ENCODE data around the gene RPS26. TPM values are rescaled to one million over a fixed set of nuclear protein-coding genes. Genes with fewer than 3 reads are reported as not detected.

Gene RPS26
- total and polyA plus RNA-seq, 2 of the 13 experiments (the other 11 are each of a cell fraction or from before 2014, with no cell fraction given), result 150 to 421 TPM

DNA sequence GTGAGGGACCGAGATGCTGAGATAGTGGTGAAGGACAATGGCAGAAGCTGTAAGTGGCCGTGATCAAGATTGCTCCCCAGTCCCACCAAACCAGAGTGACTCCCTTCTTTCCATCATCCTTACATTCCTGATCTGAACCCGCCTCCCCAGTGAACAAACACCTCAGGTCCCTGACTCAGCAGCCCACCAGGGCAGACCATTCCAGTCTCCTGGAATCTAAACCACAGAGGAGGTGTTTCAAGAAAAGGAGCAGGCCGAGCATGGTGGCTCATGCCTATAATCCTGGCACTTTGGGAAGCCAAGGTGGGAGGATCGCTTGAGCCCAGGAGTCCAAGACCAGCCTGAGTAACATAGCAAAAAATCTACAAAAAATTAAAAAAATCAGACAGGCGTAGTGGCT lies 44.9 kb downstream of the RPS26 start:
- peaks cover 51% of the 10 kb centered on the region for H3K4me1 ChIP-seq (ENCODE audit: insufficient read depth, low read length)
- H3K27ac ChIP-seq (ENCODE audit: extremely low read length, insufficient read depth, low read length), result no peak overlapping the region
- H3K4me3 ChIP-seq (replicated peaks in 1 of 3; ENCODE audit: insufficient read depth in 1 of 3, low read depth in 2 of 3, low read length in 3 of 3), result no peak overlapping the region
- no peaks in the 10 kb centered on the region for H3K27me3 ChIP-seq (ENCODE audit: control insufficient read depth in 1 of 2, insufficient read depth in 2 of 2, low read length in 2 of 2)
- in situ Hi-C loops (cut with HindIII; ENCODE audit: extremely low pct_ligation_motif_present, low pct_unique_long_range_greater_than_20kb), result no loop called here
- no peak overlapping the region for H3K4me2 ChIP-seq (ENCODE audit: low read depth, low read length)
- peaks cover 29 to 64% of the 10 kb centered on the region in 2 experiments for H3K36me3 ChIP-seq (replicated peaks in 1 of 2; ENCODE audit: control insufficient read depth in 1 of 2, insufficient read depth in 2 of 2, low read length in 2 of 2)
- CTCF ChIA-PET (ENCODE audit: low intra/inter-chr PET ratio, low total read pairs), result no interaction called here
- no peaks in the 10 kb centered on the region for H3K9me3 ChIP-seq (ENCODE audit: low read length)
- POLR2A ChIA-PET, result interaction anchor here (0.7 to 10.2 kb wide), 3 partner anchors 8 to 32 kb away, joined by 3 to 279 read pairs (median 4); partner anchors contain the start of genes PA2G4 and ZC3H10
- intact Hi-C loops (cut with micrococcal nuclease; ENCODE audit: unreplicated experiment), result no loop called here
- FAIRE-seq (no peak), ATAC-seq (no peak), DNase-seq (ENCODE audit: low spot score) (no peak)
- WGBS (ENCODE audit: low lambda C conversion rate), result 96% methylated on average over 6 of the region's 6 CpGs
- peaks cover 29% of the 10 kb centered on the region for H3K79me2 ChIP-seq (ENCODE audit: insufficient read depth, low read length)
- H4K20me1 ChIP-seq (ENCODE audit: insufficient read depth, low read length), result peaks cover 16% of the 10 kb centered on the region
- no peak overlapping the region for H3K9ac ChIP-seq (ENCODE audit: insufficient read depth, low read depth, low read length)
- H2AFZ ChIP-seq (ENCODE audit: low read length), result no peak overlapping the region
- no TSS peak for BruUV-seq (replicated peaks)
- TF ChIP-seq NFE2L1 (CRISPR knock-in tag; IDR thresholded peaks at IDR 0.05; ENCODE audit: borderline replicate concordance) (no peak), MAF1 (CRISPR knock-in tag; IDR thresholded peaks at IDR 0.05; ENCODE audit: borderline replicate concordance) (no peak), ZFAT (CRISPR knock-in tag; conservative IDR thresholded peaks at IDR 0.05) (no peak), ZNF780A (CRISPR knock-in tag; IDR thresholded peaks at IDR 0.05) (no peak), ZFP62 (CRISPR knock-in tag; IDR thresholded peaks at IDR 0.05) (no peak), SRSF4 (IDR thresholded peaks at IDR 0.05; ENCODE audit: low read depth, low read length, poor library complexity, severe bottlenecking) (no peak), FOSL1 (CRISPR knock-in tag; IDR thresholded peaks at IDR 0.05; ENCODE audit: borderline replicate concordance) (no peak), KDM3A (CRISPR knock-in tag; IDR thresholded peaks at IDR 0.05; ENCODE audit: low read depth) (no peak), ZNF883 (CRISPR knock-in tag; IDR thresholded peaks at IDR 0.05; ENCODE audit: not compliant biosample characterization) (no peak)
- TF ChIP-seq, protein P1, sequence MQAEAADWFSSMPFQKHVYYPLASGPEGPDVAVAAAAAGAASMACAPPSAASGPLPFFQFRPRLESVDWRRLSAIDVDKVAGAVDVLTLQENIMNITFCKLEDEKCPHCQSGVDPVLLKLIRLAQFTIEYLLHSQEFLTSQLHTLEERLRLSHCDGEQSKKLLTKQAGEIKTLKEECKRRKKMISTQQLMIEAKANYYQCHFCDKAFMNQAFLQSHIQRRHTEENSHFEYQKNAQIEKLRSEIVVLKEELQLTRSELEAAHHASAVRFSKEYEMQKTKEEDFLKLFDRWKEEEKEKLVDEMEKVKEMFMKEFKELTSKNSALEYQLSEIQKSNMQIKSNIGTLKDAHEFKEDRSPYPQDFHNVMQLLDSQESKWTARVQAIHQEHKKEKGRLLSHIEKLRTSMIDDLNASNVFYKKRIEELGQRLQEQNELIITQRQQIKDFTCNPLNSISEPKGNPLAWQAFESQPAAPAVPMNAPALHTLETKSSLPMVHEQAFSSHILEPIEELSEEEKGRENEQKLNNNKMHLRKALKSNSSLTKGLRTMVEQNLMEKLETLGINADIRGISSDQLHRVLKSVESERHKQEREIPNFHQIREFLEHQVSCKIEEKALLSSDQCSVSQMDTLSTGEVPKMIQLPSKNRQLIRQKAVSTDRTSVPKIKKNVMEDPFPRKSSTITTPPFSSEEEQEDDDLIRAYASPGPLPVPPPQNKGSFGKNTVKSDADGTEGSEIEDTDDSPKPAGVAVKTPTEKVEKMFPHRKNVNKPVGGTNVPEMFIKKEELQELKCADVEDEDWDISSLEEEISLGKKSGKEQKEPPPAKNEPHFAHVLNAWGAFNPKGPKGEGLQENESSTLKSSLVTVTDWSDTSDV (CRISPR knock-in tag; IDR thresholded peaks at IDR 0.05), result no peak
- TF ChIP-seq, protein P2, sequence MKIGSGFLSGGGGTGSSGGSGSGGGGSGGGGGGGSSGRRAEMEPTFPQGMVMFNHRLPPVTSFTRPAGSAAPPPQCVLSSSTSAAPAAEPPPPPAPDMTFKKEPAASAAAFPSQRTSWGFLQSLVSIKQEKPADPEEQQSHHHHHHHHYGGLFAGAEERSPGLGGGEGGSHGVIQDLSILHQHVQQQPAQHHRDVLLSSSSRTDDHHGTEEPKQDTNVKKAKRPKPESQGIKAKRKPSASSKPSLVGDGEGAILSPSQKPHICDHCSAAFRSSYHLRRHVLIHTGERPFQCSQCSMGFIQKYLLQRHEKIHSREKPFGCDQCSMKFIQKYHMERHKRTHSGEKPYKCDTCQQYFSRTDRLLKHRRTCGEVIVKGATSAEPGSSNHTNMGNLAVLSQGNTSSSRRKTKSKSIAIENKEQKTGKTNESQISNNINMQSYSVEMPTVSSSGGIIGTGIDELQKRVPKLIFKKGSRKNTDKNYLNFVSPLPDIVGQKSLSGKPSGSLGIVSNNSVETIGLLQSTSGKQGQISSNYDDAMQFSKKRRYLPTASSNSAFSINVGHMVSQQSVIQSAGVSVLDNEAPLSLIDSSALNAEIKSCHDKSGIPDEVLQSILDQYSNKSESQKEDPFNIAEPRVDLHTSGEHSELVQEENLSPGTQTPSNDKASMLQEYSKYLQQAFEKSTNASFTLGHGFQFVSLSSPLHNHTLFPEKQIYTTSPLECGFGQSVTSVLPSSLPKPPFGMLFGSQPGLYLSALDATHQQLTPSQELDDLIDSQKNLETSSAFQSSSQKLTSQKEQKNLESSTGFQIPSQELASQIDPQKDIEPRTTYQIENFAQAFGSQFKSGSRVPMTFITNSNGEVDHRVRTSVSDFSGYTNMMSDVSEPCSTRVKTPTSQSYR (CRISPR knock-in tag; IDR thresholded peaks at IDR 0.05; ENCODE audit: borderline replicate concordance), result no peak
- TF ChIP-seq, protein P3, sequence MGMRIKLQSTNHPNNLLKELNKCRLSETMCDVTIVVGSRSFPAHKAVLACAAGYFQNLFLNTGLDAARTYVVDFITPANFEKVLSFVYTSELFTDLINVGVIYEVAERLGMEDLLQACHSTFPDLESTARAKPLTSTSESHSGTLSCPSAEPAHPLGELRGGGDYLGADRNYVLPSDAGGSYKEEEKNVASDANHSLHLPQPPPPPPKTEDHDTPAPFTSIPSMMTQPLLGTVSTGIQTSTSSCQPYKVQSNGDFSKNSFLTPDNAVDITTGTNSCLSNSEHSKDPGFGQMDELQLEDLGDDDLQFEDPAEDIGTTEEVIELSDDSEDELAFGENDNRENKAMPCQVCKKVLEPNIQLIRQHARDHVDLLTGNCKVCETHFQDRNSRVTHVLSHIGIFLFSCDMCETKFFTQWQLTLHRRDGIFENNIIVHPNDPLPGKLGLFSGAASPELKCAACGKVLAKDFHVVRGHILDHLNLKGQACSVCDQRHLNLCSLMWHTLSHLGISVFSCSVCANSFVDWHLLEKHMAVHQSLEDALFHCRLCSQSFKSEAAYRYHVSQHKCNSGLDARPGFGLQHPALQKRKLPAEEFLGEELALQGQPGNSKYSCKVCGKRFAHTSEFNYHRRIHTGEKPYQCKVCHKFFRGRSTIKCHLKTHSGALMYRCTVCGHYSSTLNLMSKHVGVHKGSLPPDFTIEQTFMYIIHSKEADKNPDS (CRISPR knock-in tag; IDR thresholded peaks at IDR 0.05), result no peak
- TF ChIP-seq, protein P4, sequence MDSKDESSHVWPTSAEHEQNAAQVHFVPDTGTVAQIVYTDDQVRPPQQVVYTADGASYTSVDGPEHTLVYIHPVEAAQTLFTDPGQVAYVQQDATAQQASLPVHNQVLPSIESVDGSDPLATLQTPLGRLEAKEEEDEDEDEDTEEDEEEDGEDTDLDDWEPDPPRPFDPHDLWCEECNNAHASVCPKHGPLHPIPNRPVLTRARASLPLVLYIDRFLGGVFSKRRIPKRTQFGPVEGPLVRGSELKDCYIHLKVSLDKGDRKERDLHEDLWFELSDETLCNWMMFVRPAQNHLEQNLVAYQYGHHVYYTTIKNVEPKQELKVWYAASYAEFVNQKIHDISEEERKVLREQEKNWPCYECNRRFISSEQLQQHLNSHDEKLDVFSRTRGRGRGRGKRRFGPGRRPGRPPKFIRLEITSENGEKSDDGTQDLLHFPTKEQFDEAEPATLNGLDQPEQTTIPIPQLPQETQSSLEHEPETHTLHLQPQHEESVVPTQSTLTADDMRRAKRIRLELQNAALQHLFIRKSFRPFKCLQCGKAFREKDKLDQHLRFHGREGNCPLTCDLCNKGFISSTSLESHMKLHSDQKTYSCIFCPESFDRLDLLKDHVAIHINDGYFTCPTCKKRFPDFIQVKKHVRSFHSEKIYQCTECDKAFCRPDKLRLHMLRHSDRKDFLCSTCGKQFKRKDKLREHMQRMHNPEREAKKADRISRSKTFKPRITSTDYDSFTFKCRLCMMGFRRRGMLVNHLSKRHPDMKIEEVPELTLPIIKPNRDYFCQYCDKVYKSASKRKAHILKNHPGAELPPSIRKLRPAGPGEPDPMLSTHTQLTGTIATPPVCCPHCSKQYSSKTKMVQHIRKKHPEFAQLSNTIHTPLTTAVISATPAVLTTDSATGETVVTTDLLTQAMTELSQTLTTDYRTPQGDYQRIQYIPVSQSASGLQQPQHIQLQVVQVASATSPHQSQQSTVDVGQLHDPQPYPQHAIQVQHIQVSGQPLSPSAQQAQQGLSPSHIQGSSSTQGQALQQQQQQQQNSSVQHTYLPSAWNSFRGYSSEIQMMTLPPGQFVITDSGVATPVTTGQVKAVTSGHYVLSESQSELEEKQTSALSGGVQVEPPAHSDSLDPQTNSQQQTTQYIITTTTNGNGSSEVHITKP (CRISPR knock-in tag; IDR thresholded peaks at IDR 0.05; ENCODE audit: low read depth), result no peak
